Activated T-cell treated with anti-CD3 and anti-CD28 coated beads, Interleukin-2, amount 50 U/mL, for 24 hours (primary cell): ENCODE measurements around the gene NEK4.
A peak's percentile ranks its signal among the peaks of the same experiment; 100 is the strongest.

ENCODE experiments used
- DNase-seq: peaks from one replicate; pipeline ENCODE4 v3.0.0-alpha.2; 2020
- H3K27ac Mint-ChIP-seq: 2 replicates; pipeline ENCODE4 v1.8.0; 2020; ENCODE audit warnings: mild to moderate bottlenecking, mixed read lengths
- H3K27me3 Mint-ChIP-seq: 2 replicates; pipeline ENCODE4 v1.8.0; 2020; ENCODE audit warnings: mixed read lengths
- H3K36me3 Mint-ChIP-seq: 2 replicates; pipeline ENCODE4 v1.8.0; 2020; ENCODE audit warnings: low read depth, mixed read lengths
- H3K4me1 Mint-ChIP-seq: 2 replicates; pipeline ENCODE4 v1.8.0; 2020; ENCODE audit warnings: low read depth, mixed read lengths
- H3K4me3 Mint-ChIP-seq: 2 replicates; pipeline ENCODE4 v1.8.0; 2020; ENCODE audit warnings: mild to moderate bottlenecking, moderate library complexity, mixed read lengths
- H3K9me3 Mint-ChIP-seq: 2 replicates; pipeline ENCODE4 v1.8.0; 2020; ENCODE audit warnings: mixed read lengths

Gene NEK4

GRCh38 chr3:52798978-52799476, 28.3 kb upstream of the NEK4 start:
- peak; percentile 34 for DNase-seq
- Mint-ChIP-seq H3K36me3 (no peaks in the 10 kb centered on the region), H3K27ac (no peak overlapping the region), H3K4me3 (no peak overlapping the region), H3K27me3 (no peaks in the 10 kb centered on the region), H3K9me3 (no peaks in the 10 kb centered on the region), H3K4me1 (no peaks in the 10 kb centered on the region)

- Mint-ChIP-seq H3K36me3 (no peaks in the 10 kb centered on the region), H3K27me3 (no peaks in the 10 kb centered on the region), H3K9me3 (no peaks in the 10 kb centered on the region), H3K4me3 (no peak overlapping the region), H3K27ac (no peak overlapping the region), H3K4me1 (no peaks in the 10 kb centered on the region)
- DNase-seq, result no peak
Observed at GRCh38 chr3:52798376-52798977, 27.7 kb upstream of the NEK4 start.

- H3K27me3 Mint-ChIP-seq, result no peaks in the 10 kb centered on the region
- H3K9me3 Mint-ChIP-seq, result no peaks in the 10 kb centered on the region
- H3K4me1 Mint-ChIP-seq, result no peaks in the 10 kb centered on the region
- H3K27ac Mint-ChIP-seq, result no peak overlapping the region
- no peak for DNase-seq
- no peak overlapping the region for H3K4me3 Mint-ChIP-seq
- H3K36me3 Mint-ChIP-seq, result no peaks in the 10 kb centered on the region
Observed at GRCh38 chr3:52796411-52796810, 25.7 kb upstream of the NEK4 start.

GRCh38 chr3:52795298-52795900, 24.7 kb upstream of the NEK4 start:
- no peaks in the 10 kb centered on the region for H3K4me1 Mint-ChIP-seq
- H3K27ac Mint-ChIP-seq, result no peak overlapping the region
- H3K4me3 Mint-ChIP-seq, result no peak overlapping the region

GRCh38 chr3:52794612-52795099, 23.9 kb upstream of the NEK4 start, which contains the start of gene ITIH3:
TSS of gene ITIH3 (plus strand) at chr3:52794796. CDS start at chr3:52794804, 8 bp downstream.
- H3K4me3 Mint-ChIP-seq, result no peak within 1 kb of the TSS
- H3K27me3 Mint-ChIP-seq, result no peaks in the 10 kb centered on the region
- no peak for DNase-seq
- no peak within 1 kb of the TSS for H3K27ac Mint-ChIP-seq
- no peaks in the 10 kb centered on the region for H3K36me3 Mint-ChIP-seq
- no peaks in the 10 kb centered on the region for H3K4me1 Mint-ChIP-seq
- H3K9me3 Mint-ChIP-seq, result no peaks in the 10 kb centered on the region

More at GRCh38 chr3:52795298-52795900, 24.7 kb upstream of the NEK4 start:
- DNase-seq, result no peak
- H3K36me3 Mint-ChIP-seq, result no peaks in the 10 kb centered on the region
- no peaks in the 10 kb centered on the region for H3K27me3 Mint-ChIP-seq
- no peaks in the 10 kb centered on the region for H3K9me3 Mint-ChIP-seq

- no peak for DNase-seq
- Mint-ChIP-seq H3K4me3 (no peak overlapping the region), H3K4me1 (no peaks in the 10 kb centered on the region), H3K27me3 (no peaks in the 10 kb centered on the region), H3K36me3 (no peaks in the 10 kb centered on the region), H3K9me3 (no peaks in the 10 kb centered on the region), H3K27ac (no peak overlapping the region)
Observed at GRCh38 chr3:52793702-52794611, 23.2 kb upstream of the NEK4 start.

- no peaks in the 10 kb centered on the region for H3K36me3 Mint-ChIP-seq
- no peak for DNase-seq
- H3K9me3 Mint-ChIP-seq, result no peaks in the 10 kb centered on the region
- H3K4me3 Mint-ChIP-seq, result no peak overlapping the region
- no peaks in the 10 kb centered on the region for H3K27me3 Mint-ChIP-seq
- H3K27ac Mint-ChIP-seq, result no peak overlapping the region
- H3K4me1 Mint-ChIP-seq, result no peaks in the 10 kb centered on the region
Observed at GRCh38 chr3:52792961-52793695, 22.4 kb upstream of the NEK4 start.

GRCh38 chr3:52792413-52792812, 21.7 kb upstream of the NEK4 start:
- Mint-ChIP-seq H3K36me3 (no peaks in the 10 kb centered on the region), H3K27ac (no peak overlapping the region), H3K4me3 (no peak overlapping the region)

GRCh38 chr3:52791928-52792327, 21.2 kb upstream of the NEK4 start:
- no peak for DNase-seq
- H3K27me3 Mint-ChIP-seq, result no peaks in the 10 kb centered on the region
- no peaks in the 10 kb centered on the region for H3K4me1 Mint-ChIP-seq
- H3K4me3 Mint-ChIP-seq, result no peak overlapping the region
- no peak overlapping the region for H3K27ac Mint-ChIP-seq
- H3K36me3 Mint-ChIP-seq, result no peaks in the 10 kb centered on the region
- no peaks in the 10 kb centered on the region for H3K9me3 Mint-ChIP-seq

More at GRCh38 chr3:52792413-52792812, 21.7 kb upstream of the NEK4 start:
- H3K9me3 Mint-ChIP-seq, result no peaks in the 10 kb centered on the region
- H3K4me1 Mint-ChIP-seq, result no peaks in the 10 kb centered on the region
- no peaks in the 10 kb centered on the region for H3K27me3 Mint-ChIP-seq
- no peak for DNase-seq

GRCh38 chr3:52791366-52791765, 20.6 kb upstream of the NEK4 start:
- Mint-ChIP-seq H3K36me3 (no peaks in the 10 kb centered on the region), H3K9me3 (no peaks in the 10 kb centered on the region), H3K27ac (no peak overlapping the region), H3K27me3 (no peaks in the 10 kb centered on the region), H3K4me3 (no peak overlapping the region), H3K4me1 (no peaks in the 10 kb centered on the region)
- no peak for DNase-seq

GRCh38 chr3:52790741-52791140, 20.0 kb upstream of the NEK4 start:
- no peak for DNase-seq
- no peaks in the 10 kb centered on the region for H3K36me3 Mint-ChIP-seq
- H3K4me1 Mint-ChIP-seq, result no peaks in the 10 kb centered on the region
- H3K4me3 Mint-ChIP-seq, result no peak overlapping the region
- no peaks in the 10 kb centered on the region for H3K9me3 Mint-ChIP-seq
- no peaks in the 10 kb centered on the region for H3K27me3 Mint-ChIP-seq
- H3K27ac Mint-ChIP-seq, result no peak overlapping the region

GRCh38 chr3:52790337-52790736, 19.6 kb upstream of the NEK4 start:
- no peaks in the 10 kb centered on the region for H3K27me3 Mint-ChIP-seq
- no peak overlapping the region for H3K27ac Mint-ChIP-seq
- H3K4me1 Mint-ChIP-seq, result no peaks in the 10 kb centered on the region
- no peaks in the 10 kb centered on the region for H3K9me3 Mint-ChIP-seq
- DNase-seq, result no peak
- H3K4me3 Mint-ChIP-seq, result no peak overlapping the region
- no peaks in the 10 kb centered on the region for H3K36me3 Mint-ChIP-seq

- no peaks in the 10 kb centered on the region for H3K4me1 Mint-ChIP-seq
- DNase-seq, result no peak
- no peak overlapping the region for H3K27ac Mint-ChIP-seq
- H3K27me3 Mint-ChIP-seq, result no peaks in the 10 kb centered on the region
- H3K36me3 Mint-ChIP-seq, result no peaks in the 10 kb centered on the region
- H3K4me3 Mint-ChIP-seq, result no peak overlapping the region
- no peaks in the 10 kb centered on the region for H3K9me3 Mint-ChIP-seq
Observed at GRCh38 chr3:52789746-52790040, 19.0 kb upstream of the NEK4 start.
